ENCODE results near the gene KCTD14.
"Not testable (repeated sequence)": the region's sequence is repeated elsewhere in the genome, so short reads cannot be mapped to it uniquely, and the experiment has no call there.

Gene KCTD14

GRCh38 chr11:78022397-78023396, at the start of gene KCTD14:
TSS of gene KCTD14 (minus strand) at chr11:78023276. CDS start at chr11:78023249, 27 bp downstream.
- DNase-seq, result no peak

- DNase-seq, result no peak
These were observed 49.4 kb upstream of the KCTD14 start for GRCh38 chr11:78072455-78072854.

GRCh38 chr11:78071717-78072116, 48.6 kb upstream of the KCTD14 start:
- no peak for DNase-seq

- DNase-seq, result no peak
These were observed 47.5 kb upstream of the KCTD14 start for GRCh38 chr11:78070621-78071020.

GRCh38 chr11:78069465-78069864, 46.4 kb upstream of the KCTD14 start:
- DNase-seq, result no peak

GRCh38 chr11:78067704-78068103, 44.6 kb upstream of the KCTD14 start:
- no peak for DNase-seq

- DNase-seq, result no peak
These were observed 43.4 kb upstream of the KCTD14 start for GRCh38 chr11:78066471-78066870.

GRCh38 chr11:78065203-78065602, 42.1 kb upstream of the KCTD14 start:
- no peak for DNase-seq

GRCh38 chr11:78063440-78064181, 40.5 kb upstream of the KCTD14 start, which contains the start of gene THRSP:
TSS of gene THRSP (plus strand) at chr11:78063861. CDS start at chr11:78063882, 21 bp downstream.
- no peak for DNase-seq

- no peak for DNase-seq
These were observed 39.6 kb upstream of the KCTD14 start for GRCh38 chr11:78062671-78063070.

- no peak for DNase-seq
These were observed 38.8 kb upstream of the KCTD14 start for GRCh38 chr11:78061921-78062311.

- no peak for DNase-seq
These were observed 38.2 kb upstream of the KCTD14 start for GRCh38 chr11:78061088-78061920.

- DNase-seq, result no peak
These were observed 37.5 kb upstream of the KCTD14 start for GRCh38 chr11:78060533-78060932.

- not testable (repeated sequence) for DNase-seq
These were observed 36.8 kb upstream of the KCTD14 start for GRCh38 chr11:78059749-78060328.

GRCh38 chr11:78057462-78058055, 34.5 kb upstream of the KCTD14 start:
- no peak for DNase-seq

GRCh38 chr11:78056093-78056492, 33.0 kb upstream of the KCTD14 start:
- no peak for DNase-seq

- DNase-seq, result no peak
These were observed 31.9 kb upstream of the KCTD14 start for GRCh38 chr11:78054971-78055370.

GRCh38 chr11:78050964-78051831, 28.1 kb upstream of the KCTD14 start:
- no peak for DNase-seq

- no peak for DNase-seq
These were observed 26.3 kb upstream of the KCTD14 start for GRCh38 chr11:78049348-78049747.

- no peak for DNase-seq
These were observed 25.5 kb upstream of the KCTD14 start for GRCh38 chr11:78048561-78048960.

- no peak for DNase-seq
These were observed 23.4 kb upstream of the KCTD14 start for GRCh38 chr11:78046486-78046854.
